Measurements from ENCODE around the gene ZMYND11.
"Not testable (repeated sequence)": the region's sequence is repeated elsewhere in the genome, so short reads cannot be mapped to it uniquely, and the experiment has no call there.

Gene ZMYND11

GRCh38 chr10:244227-244626 is 109.0 kb downstream of the ZMYND11 start:
- no peak for DNase-seq (ENCODE audit: low read depth)

- DNase-seq (ENCODE audit: low read depth): no peak
These were observed 111.2 kb downstream of the ZMYND11 start for GRCh38 chr10:246431-246830.

DNA sequence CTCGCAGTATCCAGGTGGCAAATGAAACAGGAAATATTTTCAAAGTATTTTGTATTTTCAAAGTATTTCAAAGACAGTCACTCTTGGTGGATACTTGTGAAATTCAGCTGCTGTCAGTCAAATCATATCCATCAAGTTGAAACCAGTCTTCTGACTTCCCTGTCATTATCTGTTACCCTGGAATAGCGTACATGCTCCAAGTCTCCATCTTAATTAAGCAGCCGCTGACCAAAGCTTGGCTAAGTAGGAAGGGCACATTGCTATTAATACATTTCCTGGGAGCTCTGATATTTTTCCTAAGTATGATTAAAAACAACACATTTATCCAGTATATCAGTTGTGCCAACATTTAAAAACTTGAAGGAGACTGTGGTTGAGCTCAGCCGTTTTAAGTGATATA is 112.2 kb downstream of the ZMYND11 start:
- no peak for DNase-seq (ENCODE audit: low read depth)

GRCh38 chr10:248307-248706 is 113.1 kb downstream of the ZMYND11 start:
- no peak for DNase-seq (ENCODE audit: low read depth)

- DNase-seq (ENCODE audit: low read depth): no peak
These were observed 116.8 kb downstream of the ZMYND11 start for GRCh38 chr10:251982-252582.

GRCh38 chr10:260819-261429 is 125.7 kb downstream of the ZMYND11 start:
- DNase-seq (ENCODE audit: low read depth): no peak

GRCh38 chr10:264160-265073 is 129.2 kb downstream of the ZMYND11 start:
- peak; percentile 76 for DNase-seq (ENCODE audit: low read depth)

DNA sequence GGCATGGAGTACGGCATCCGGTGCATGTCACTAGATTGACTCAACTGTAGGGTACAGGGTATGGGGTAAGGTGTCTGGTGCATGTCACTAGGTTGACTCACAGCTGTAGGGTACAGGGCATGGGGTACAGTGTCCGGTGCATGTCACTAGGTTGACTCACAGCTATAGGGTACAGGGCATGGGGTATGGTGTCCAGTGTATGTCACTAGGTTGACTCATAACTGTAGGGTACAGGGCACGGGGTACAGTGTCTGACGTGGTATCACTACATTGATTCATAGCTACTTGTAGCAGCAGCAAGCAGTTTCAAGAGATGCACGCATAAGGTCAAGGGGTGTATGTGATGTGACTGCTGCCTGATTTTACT is 129.8 kb downstream of the ZMYND11 start:
- DNase-seq (ENCODE audit: low read depth): peak; percentile 78

DNA sequence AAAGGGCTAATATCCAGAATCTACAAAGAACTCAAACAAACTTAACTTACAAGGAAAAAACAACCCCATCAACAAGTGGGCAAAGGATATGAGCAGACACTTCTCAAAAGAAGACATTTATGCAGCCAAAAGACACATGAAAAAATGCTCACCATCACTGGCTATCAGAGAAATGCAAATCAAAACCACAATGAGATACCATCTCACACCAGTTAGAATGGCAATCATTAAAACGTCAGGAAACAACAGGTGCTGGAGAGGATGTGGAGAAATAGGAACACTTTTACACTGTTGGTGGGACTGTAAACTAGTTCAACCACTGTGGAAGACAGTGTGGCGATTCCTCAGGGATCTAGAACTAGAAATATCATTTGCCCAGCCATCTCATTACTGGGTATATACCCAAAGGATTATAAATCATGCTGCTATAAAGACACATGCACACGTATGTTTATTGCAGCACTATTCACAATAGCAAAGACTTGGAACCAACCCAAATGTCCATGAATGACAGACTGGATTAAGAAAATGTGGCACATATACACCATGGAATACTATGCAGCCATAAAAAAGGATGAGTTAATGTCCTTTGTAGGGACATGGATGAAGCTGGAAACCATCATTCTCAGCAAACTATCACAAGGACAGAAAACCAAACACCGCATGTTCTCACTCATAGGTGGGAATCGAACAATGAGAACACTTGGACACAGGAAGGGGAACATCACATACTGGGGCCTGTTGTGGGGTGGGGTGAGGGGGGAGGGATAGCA is 130.7 kb downstream of the ZMYND11 start:
- DNase-seq (ENCODE audit: low read depth): not testable (repeated sequence)

- DNase-seq (ENCODE audit: low read depth): peak; percentile 70
These were observed 131.7 kb downstream of the ZMYND11 start for GRCh38 chr10:266974-267425.

GRCh38 chr10:267705-268104 is 132.4 kb downstream of the ZMYND11 start:
- DNase-seq (ENCODE audit: low read depth): no peak

DNA sequence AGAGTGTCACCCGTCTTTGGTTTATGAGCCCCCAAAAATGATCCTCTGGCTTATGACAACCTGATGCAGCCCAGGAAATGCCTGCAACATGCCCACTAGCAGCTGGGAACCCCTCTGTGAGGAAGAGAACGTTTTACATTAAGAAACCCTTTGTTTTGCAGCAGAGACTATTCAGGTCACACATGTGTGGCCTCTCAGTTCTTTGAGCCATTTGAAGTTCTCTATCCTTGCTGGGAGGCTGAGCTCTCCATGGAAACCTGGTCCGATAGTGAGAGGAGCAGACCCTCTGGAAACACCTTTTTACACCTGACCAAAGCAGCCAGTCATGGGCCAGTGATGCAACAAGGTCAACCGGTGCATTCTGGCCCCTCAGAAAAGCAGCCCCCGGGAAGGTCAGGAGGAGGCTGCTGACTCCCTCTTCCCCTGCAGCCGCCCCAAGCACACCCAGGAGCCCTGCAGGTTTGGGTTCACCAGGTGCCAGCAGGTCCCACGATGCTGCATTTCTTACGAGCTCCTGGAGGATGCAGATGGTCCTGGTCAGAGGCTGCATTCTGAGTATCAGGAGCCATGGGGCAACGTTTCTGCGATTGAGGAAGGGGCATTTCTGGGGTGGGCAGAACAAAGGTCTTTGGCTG is 134.3 kb downstream of the ZMYND11 start:
- DNase-seq (ENCODE audit: low read depth): no peak

GRCh38 chr10:271201-271600 is 135.9 kb downstream of the ZMYND11 start:
- no peak for DNase-seq (ENCODE audit: low read depth)

DNA sequence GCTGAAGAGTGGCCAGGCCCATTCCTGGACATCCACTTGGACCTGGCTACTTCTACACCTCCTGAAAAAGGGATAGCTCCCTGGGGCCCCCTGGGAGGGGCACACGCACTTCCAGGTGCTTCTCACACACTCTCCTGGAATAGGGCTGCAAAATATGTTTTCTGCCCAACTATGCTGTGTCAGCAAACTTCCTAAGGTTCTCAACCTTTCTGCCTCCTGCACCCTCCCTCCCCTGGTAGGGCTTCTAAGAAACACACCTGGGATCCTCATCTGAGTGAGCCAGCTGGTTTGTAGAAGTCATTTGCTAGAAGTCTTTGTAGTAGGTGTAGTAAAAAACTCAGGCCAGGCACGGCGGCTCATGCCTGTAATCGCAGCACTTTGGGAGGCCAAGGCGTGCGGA is 136.5 kb downstream of the ZMYND11 start:
- DNase-seq (ENCODE audit: low read depth): no peak

DNA sequence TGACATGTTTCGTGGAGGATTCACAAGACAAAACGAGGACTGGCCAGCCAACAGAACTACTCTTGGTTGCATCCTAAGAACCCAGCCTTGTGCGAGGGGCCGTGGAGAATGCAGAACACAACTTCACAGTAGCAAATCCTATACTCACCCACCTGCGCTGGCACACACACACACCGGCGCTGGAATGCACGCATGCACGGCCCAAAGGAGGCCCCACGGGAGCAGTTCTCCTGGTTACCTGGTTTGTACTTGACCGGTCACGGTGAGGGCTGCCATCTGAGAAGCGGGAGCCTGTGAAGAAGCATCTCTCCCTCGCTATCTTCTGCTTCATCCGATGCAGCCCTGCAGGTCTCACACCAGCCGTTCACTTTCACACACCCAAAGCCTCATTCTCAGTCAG is 137.8 kb downstream of the ZMYND11 start:
- DNase-seq (ENCODE audit: low read depth): no peak

- no peak for DNase-seq (ENCODE audit: low read depth)
These were observed 139.6 kb downstream of the ZMYND11 start for GRCh38 chr10:274866-275265.

DNA sequence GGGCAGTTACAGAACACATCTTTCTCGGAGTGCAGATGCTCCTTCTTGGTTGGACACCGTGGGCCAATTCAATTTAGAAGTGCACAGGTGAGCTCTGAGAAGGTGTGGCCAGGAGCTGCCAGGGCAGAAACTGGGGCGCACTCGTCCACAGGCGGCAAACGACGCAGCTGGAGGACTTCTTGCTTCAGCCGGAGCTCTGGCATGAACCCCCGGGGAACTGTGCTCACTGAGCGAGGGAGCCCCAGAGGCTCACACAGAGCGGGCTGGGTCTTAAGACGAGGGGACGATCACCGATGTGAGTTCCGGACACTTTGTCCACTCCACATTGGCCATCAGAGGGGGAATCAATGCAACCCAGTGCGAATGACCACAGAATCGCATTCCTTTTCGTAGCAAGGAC is 140.4 kb downstream of the ZMYND11 start:
- DNase-seq (ENCODE audit: low read depth): no peak

GRCh38 chr10:277963-278362 is 142.7 kb downstream of the ZMYND11 start:
- no peak for DNase-seq (ENCODE audit: low read depth)

- no peak for DNase-seq (ENCODE audit: low read depth)
These were observed 143.5 kb downstream of the ZMYND11 start for GRCh38 chr10:278707-279106.

DNA sequence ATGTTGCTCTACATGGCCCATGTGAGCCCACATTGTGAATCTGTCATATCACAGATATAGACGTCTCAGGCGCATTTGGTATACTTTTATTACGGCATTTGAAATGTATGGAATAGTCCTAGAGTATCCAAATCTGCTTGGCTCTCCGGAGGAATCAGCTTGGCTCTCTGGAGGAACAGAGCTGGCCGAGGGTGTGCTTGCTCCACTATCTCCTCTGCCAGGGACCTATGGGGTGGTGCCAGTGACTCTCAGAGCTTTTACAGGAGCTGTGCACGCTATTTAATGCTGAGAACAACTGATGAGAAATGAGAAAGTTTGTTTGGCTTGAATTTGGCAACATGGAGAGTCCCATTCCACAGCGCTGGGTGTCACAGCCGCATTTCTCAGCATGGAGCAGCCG is 144.0 kb downstream of the ZMYND11 start:
- DNase-seq (ENCODE audit: low read depth): no peak

DNA sequence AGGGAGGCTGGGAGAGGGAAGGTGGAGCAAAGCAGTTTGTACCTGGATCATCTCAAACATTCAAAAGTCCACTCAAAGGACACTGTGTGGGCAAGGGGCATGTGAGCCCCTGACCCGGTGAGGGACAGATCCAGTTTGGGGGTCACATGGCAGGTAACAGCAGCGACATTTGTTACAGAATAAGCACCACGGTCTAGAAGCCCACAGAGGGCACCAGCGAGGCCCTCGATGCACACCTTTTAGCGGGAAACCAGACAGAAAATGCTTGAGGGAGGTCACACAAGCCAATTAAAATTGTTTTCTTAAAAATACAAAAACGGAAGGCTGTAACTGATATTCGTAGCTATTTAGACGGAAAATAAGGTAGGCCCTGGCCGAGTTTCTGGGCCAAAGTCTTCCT is 144.4 kb downstream of the ZMYND11 start:
- DNase-seq (ENCODE audit: low read depth): no peak
